Natural killer cell (primary cell): ENCODE measurements around the gene RBPJ. TPM values are rescaled to one million over a fixed set of nuclear protein-coding genes. Genes with fewer than 3 reads are reported as not detected.

Experiments
- ATAC-seq, 3 donors: fragments of 150-1000 bp in 2 of 3; fragments of 200-7000 bp in 1 of 3; cut with Tn5 transposase; 1 replicate in 1 of 3; 2 replicates in 2 of 3; pipeline ENCODE4 v1.10.0; 2021; ENCODE audit warnings: mild to moderate bottlenecking in 2 of 3, moderate library complexity in 2 of 3
- DNase-seq, 2 donors: peaks; one replicate each; pipeline versions ENCODE4 v3.0.0 to v3.0.0-alpha.2; 2013 to 2021; ENCODE audit warnings: mixed read lengths in 1 of 2
- H3K27ac ChIP-seq: one replicate; pipeline ENCODE4 v1.5.1; 2013; ENCODE audit warnings: mild to moderate bottlenecking, low read length
- H3K27me3 ChIP-seq: one replicate; pipeline ENCODE4 v1.6.1; 2013; ENCODE audit warnings: low read length; ENCODE audit not compliant: control insufficient read depth, insufficient read depth
- H3K36me3 ChIP-seq: one replicate; pipeline ENCODE4 v1.6.1; 2013; ENCODE audit warnings: low read length; ENCODE audit not compliant: control insufficient read depth, insufficient read depth
- H3K4me1 ChIP-seq: one replicate; pipeline ENCODE4 v1.6.1; 2013; ENCODE audit warnings: low read length; ENCODE audit not compliant: control insufficient read depth, insufficient read depth
- H3K4me3 ChIP-seq: one replicate; pipeline ENCODE4 v1.5.1; 2013; ENCODE audit warnings: low read length
- H3K9me3 ChIP-seq: one replicate; pipeline ENCODE4 v1.6.1; 2013; ENCODE audit warnings: low read length; ENCODE audit not compliant: control insufficient read depth, insufficient read depth
- H3K27ac Mint-ChIP-seq, 2 donors: one replicate each; pipeline ENCODE4 v1.8.0; 2022; ENCODE audit warnings: mild to moderate bottlenecking in 2 of 2, mixed read lengths in 2 of 2, moderate library complexity in 1 of 2
- H3K27me3 Mint-ChIP-seq, 2 donors: one replicate each; pipeline ENCODE4 v1.8.0; 2022; ENCODE audit warnings: low read depth in 2 of 2, mixed read lengths in 2 of 2
- H3K36me3 Mint-ChIP-seq: one replicate; pipeline ENCODE4 v1.8.0; 2022; ENCODE audit warnings: mixed read lengths
- H3K4me1 Mint-ChIP-seq, 2 donors: one replicate each; pipeline ENCODE4 v1.8.0; 2022; ENCODE audit warnings: mixed read lengths in 2 of 2
- H3K4me3 Mint-ChIP-seq: one replicate; pipeline ENCODE4 v1.8.0; 2022; ENCODE audit warnings: mild to moderate bottlenecking, moderate library complexity, mixed read lengths
- H3K9me3 Mint-ChIP-seq, 2 donors: one replicate each; pipeline ENCODE4 v1.8.0; 2022; ENCODE audit warnings: mixed read lengths in 2 of 2
- WGBS: methylation state at CpG from one replicate; pipeline ENCODE4 v1.1.7; 2013; ENCODE audit warnings: missing lambda C conversion rate; ENCODE audit not compliant: insufficient coverage; 5-methylcytosine and 5-hydroxymethylcytosine counted together
- intact Hi-C: fragments of 100-400 bp; cut with micrococcal nuclease; formaldehyde crosslinking; loops from one replicate; pipeline ENCODE4 v1.14.2; 2022
- total RNA-seq, 4 donors: library from RNA; stranded (reverse); fragments of 120-200 nt in 1 of 4; gene quantifications; one replicate each; pipeline versions ENCODE4 v1.2.3 to v1.2.4, GENCODE V29; 2013 to 2022
- TF ChIP-seq, protein P1 (sequence below): fragments of 200-600 bp; IDR thresholded peaks from one replicate; pipeline ENCODE4 v1.8.0; 2022; ENCODE audit warnings: antibody characterized with exemption

Gene RBPJ
- total RNA-seq, 3 donors from 2014 or later (not counting 1 experiment from before 2014, with no cell fraction given), result 46.4 to 53.3 (median 48.8) TPM

DNA sequence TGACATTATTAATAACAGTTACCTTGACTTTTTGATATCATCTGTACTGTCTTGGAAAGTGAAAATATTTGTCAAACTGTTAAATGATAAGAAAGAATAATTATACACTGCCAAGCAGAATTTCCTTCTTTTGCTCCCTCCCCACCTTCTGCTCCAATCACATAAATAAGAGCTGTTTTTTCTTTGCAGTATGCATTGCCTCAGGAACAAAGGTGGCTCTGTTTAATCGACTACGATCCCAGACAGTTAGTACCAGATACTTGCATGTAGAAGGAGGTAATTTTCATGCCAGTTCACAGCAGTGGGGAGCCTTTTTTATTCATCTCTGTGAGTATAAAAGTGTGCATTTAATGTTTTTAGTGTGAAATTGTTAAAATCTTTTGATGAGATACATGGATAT, 103.3 kb downstream of the RBPJ start:
- ATAC-seq (no peak), DNase-seq (no peak)
- Histone ChIP-seq H3K4me1 (no peaks in the 10 kb centered on the region), H3K27me3 (no peaks in the 10 kb centered on the region), H3K9me3 (no peaks in the 10 kb centered on the region), H3K4me3 (no peak overlapping the region), H3K36me3 (peaks cover 39% of the 10 kb centered on the region), H3K27ac (no peak overlapping the region)
- Mint-ChIP-seq H3K9me3 (no peaks in the 10 kb centered on the region), H3K4me1 (no peaks in the 10 kb centered on the region), H3K36me3 (peaks cover 23% of the 10 kb centered on the region), H3K27ac (no peak overlapping the region), H3K27me3 (no peaks in the 10 kb centered on the region), H3K4me3 (no peak overlapping the region)
- intact Hi-C loops, result no loop called here
- WGBS, result 94% methylated on average over 2 of the region's 2 CpGs
- TF ChIP-seq, protein P1, sequence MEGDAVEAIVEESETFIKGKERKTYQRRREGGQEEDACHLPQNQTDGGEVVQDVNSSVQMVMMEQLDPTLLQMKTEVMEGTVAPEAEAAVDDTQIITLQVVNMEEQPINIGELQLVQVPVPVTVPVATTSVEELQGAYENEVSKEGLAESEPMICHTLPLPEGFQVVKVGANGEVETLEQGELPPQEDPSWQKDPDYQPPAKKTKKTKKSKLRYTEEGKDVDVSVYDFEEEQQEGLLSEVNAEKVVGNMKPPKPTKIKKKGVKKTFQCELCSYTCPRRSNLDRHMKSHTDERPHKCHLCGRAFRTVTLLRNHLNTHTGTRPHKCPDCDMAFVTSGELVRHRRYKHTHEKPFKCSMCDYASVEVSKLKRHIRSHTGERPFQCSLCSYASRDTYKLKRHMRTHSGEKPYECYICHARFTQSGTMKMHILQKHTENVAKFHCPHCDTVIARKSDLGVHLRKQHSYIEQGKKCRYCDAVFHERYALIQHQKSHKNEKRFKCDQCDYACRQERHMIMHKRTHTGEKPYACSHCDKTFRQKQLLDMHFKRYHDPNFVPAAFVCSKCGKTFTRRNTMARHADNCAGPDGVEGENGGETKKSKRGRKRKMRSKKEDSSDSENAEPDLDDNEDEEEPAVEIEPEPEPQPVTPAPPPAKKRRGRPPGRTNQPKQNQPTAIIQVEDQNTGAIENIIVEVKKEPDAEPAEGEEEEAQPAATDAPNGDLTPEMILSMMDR, result no peak

DNA sequence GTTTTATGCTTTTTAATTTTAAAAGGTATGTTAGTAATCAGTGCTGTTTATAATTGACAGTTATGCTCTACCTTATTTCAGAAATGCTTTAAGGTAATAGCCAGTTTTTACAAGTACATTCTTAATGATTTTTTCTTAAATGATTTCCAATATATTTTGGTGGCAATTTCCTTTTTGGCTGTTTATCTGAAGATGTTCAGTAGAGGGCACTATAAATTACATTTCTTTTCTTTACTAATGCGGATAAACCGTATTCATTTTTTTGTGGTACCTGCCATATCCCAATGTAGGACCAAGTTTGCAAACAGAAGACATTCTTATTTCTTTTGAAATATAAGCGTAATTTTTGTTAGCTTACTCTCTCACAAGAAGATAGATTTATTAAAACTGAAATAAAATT, 104.0 kb downstream of the RBPJ start:
- intact Hi-C loops, result no loop called here
- TF ChIP-seq, protein P1, result no peak
- no peak overlapping the region for H3K4me3 ChIP-seq
- no peak overlapping the region for H3K4me3 Mint-ChIP-seq
- H3K9me3 ChIP-seq, result no peaks in the 10 kb centered on the region
- no peak overlapping the region for H3K27ac Mint-ChIP-seq
- no peaks in the 10 kb centered on the region for H3K4me1 ChIP-seq
- peaks cover 43% of the 10 kb centered on the region for H3K36me3 ChIP-seq
- H3K27me3 Mint-ChIP-seq, result no peaks in the 10 kb centered on the region
- no peak overlapping the region for H3K27ac ChIP-seq
- ATAC-seq (no peak), DNase-seq (no peak)
- H3K36me3 Mint-ChIP-seq, result peaks cover 23% of the 10 kb centered on the region
- WGBS, result 100% methylated on average over 2 of the region's 3 CpGs
- no peaks in the 10 kb centered on the region for H3K27me3 ChIP-seq
- no peaks in the 10 kb centered on the region for H3K4me1 Mint-ChIP-seq
- no peaks in the 10 kb centered on the region for H3K9me3 Mint-ChIP-seq

DNA sequence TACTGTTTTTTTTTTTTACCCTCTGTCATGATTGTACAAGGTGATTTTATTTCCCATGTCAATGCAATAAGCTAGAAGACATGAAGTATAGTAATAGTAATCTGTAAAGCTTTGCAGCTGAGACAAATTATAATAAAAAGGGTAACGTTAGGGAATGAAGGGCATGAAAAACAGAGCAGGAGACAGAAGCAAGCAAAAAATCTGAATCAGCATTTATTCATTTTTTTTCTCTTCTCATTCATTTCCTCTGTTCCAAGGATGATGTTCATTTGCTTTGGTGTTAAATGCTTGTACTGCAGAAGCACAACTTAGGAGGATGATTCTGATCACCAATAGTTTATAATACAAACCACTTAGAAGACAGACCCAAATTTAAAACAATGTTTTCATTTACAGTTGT, 105.1 kb downstream of the RBPJ start:
- intact Hi-C loops, result no loop called here
- DNase-seq (no peak), ATAC-seq (no peak)
- H3K4me3 Mint-ChIP-seq, result no peak overlapping the region
- H3K36me3 Mint-ChIP-seq, result peaks cover 23% of the 10 kb centered on the region
- H3K36me3 ChIP-seq, result peaks cover 45% of the 10 kb centered on the region
- H3K9me3 ChIP-seq, result no peaks in the 10 kb centered on the region
- no peak overlapping the region for H3K27ac Mint-ChIP-seq
- no CpG with 5 or more reads among the region's 1 CpG for WGBS
- H3K4me1 ChIP-seq, result no peaks in the 10 kb centered on the region
- H3K27me3 ChIP-seq, result no peaks in the 10 kb centered on the region
- H3K4me3 ChIP-seq, result no peak overlapping the region
- no peak overlapping the region for H3K27ac ChIP-seq
- TF ChIP-seq, protein P1, result no peak
- no peaks in the 10 kb centered on the region for H3K27me3 Mint-ChIP-seq
- H3K4me1 Mint-ChIP-seq, result no peaks in the 10 kb centered on the region
- no peaks in the 10 kb centered on the region for H3K9me3 Mint-ChIP-seq

DNA sequence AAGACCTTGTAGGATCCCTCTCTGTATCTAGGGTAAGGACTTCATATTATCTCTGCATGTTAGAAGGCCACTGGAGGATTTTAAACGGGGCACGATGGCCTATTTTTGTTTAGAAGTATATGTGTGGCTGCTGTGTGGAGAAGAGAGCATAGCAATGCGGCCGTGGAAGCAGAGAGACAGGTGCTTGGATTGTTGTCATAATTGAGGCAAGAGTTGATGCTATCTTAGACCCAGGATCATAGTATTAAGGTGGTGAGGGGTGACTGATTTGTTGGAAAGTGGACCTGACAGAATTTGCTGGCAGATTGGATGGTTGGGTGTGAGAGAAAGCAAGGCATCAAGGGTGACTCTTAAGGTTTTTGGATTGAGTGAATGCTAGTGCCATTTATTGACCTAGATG, 106.1 kb downstream of the RBPJ start:
- TF ChIP-seq, protein P1, result no peak
- no peak overlapping the region for H3K27ac Mint-ChIP-seq
- peaks cover 25% of the 10 kb centered on the region for H3K36me3 Mint-ChIP-seq
- H3K36me3 ChIP-seq, result peaks cover 42% of the 10 kb centered on the region
- H3K4me1 Mint-ChIP-seq, result no peaks in the 10 kb centered on the region
- ATAC-seq (no peak), DNase-seq (no peak)
- no peak overlapping the region for H3K4me3 ChIP-seq
- no peak overlapping the region for H3K4me3 Mint-ChIP-seq
- H3K27me3 Mint-ChIP-seq, result no peaks in the 10 kb centered on the region
- no peaks in the 10 kb centered on the region for H3K27me3 ChIP-seq
- intact Hi-C loops, result no loop called here
- no peak overlapping the region for H3K27ac ChIP-seq
- H3K9me3 ChIP-seq, result no peaks in the 10 kb centered on the region
- no peaks in the 10 kb centered on the region for H3K9me3 Mint-ChIP-seq
- no peaks in the 10 kb centered on the region for H3K4me1 ChIP-seq
- WGBS, result 97% methylated on average over 4 of the region's 4 CpGs
